ENCODE measurements around the gene BRIX1.

Gene BRIX1

GRCh38 chr5:34941936-34942335 is 26.4 kb downstream of the BRIX1 start:
- DNase-seq (ENCODE audit: extremely low spot score): no peak
- ChIA-PET CTCF (interaction anchor here (0.6 kb wide), 1 partner anchor 1419 kb away, joined by 5 read pairs; no protein-coding TSS in a partner anchor), POLR2A (no interaction called here)
- no peak for TF ChIP-seq NFRKB (IDR thresholded peaks at IDR 0.05)
- no peak for TF ChIP-seq L3MBTL2 (conservative IDR thresholded peaks at IDR 0.05)
- no peak for TF ChIP-seq LEF1 (IDR thresholded peaks at IDR 0.05; ENCODE audit: borderline replicate concordance)
- TF ChIP-seq FOXA1 (IDR thresholded peaks at IDR 0.05): no peak
- no peak for TF ChIP-seq CTBP1 (IDR thresholded peaks at IDR 0.05; ENCODE audit: borderline replicate concordance)
- no peak for TF ChIP-seq ZNF384 (IDR thresholded peaks at IDR 0.05)
- TF ChIP-seq TARDBP (IDR thresholded peaks at IDR 0.05): no peak
- no peak for TF ChIP-seq PKNOX1 (IDR thresholded peaks at IDR 0.05)
- no peak for TF ChIP-seq ELF4 (IDR thresholded peaks at IDR 0.05)

GRCh38 chr5:34944044-34944443 is 28.5 kb downstream of the BRIX1 start:
- ChIA-PET POLR2A (no interaction called here), CTCF (interaction anchor here (0.9 to 1.1 kb wide), 2 partner anchors 15 to 21 kb away, joined by 3 read pairs; no protein-coding TSS in a partner anchor)
- TF ChIP-seq HDGF (IDR thresholded peaks at IDR 0.05; ENCODE audit: borderline replicate concordance): no peak
- TF ChIP-seq FOXM1 (IDR thresholded peaks at IDR 0.05; ENCODE audit: borderline replicate concordance): no peak
- TF ChIP-seq BHLHE40 (IDR thresholded peaks at IDR 0.05; ENCODE audit: borderline replicate concordance): no peak
- no peak for TF ChIP-seq TARDBP (IDR thresholded peaks at IDR 0.05)
- no peak for TF ChIP-seq PKNOX1 (IDR thresholded peaks at IDR 0.05)
- TF ChIP-seq FOXK2 (IDR thresholded peaks at IDR 0.05): no peak
- no peak for DNase-seq (ENCODE audit: extremely low spot score)

- CTCF ChIA-PET: interaction anchor here (0.9 to 1.1 kb wide), 2 partner anchors 14 to 21 kb away, joined by 3 read pairs; no protein-coding TSS in a partner anchor
- POLR2A ChIA-PET: interaction anchor here (0.9 kb wide), 1 partner anchor 15 kb away, joined by 3 read pairs; the partner anchor contains the start of gene DNAJC21
These were observed 29.0 kb downstream of the BRIX1 start for GRCh38 chr5:34944460-34945047.

GRCh38 chr5:34957321-34957720 is 41.8 kb downstream of the BRIX1 start:
- DNase-seq (ENCODE audit: extremely low spot score): no peak
- no peak for TF ChIP-seq TARDBP (IDR thresholded peaks at IDR 0.05)
- no peak for TF ChIP-seq SP1 (IDR thresholded peaks at IDR 0.05)
- no peak for TF ChIP-seq FOXM1 (IDR thresholded peaks at IDR 0.05; ENCODE audit: borderline replicate concordance)
- no peak for TF ChIP-seq SUZ12 (IDR thresholded peaks at IDR 0.05)
- TF ChIP-seq PKNOX1 (IDR thresholded peaks at IDR 0.05): no peak
- TF ChIP-seq FOXK2 (IDR thresholded peaks at IDR 0.05): no peak
- no peak for TF ChIP-seq NFRKB (IDR thresholded peaks at IDR 0.05)
- TF ChIP-seq FOXA1 (IDR thresholded peaks at IDR 0.05): no peak
- TF ChIP-seq CTBP1 (IDR thresholded peaks at IDR 0.05; ENCODE audit: borderline replicate concordance): no peak
- no peak for TF ChIP-seq BHLHE40 (IDR thresholded peaks at IDR 0.05; ENCODE audit: borderline replicate concordance)
- TF ChIP-seq ELF4 (IDR thresholded peaks at IDR 0.05): no peak
- TF ChIP-seq LEF1 (IDR thresholded peaks at IDR 0.05; ENCODE audit: borderline replicate concordance): no peak
- ChIA-PET CTCF (interaction anchor here (0.8 kb wide), 2 partner anchors 8 to 19 kb away, joined by 3 read pairs; no protein-coding TSS in a partner anchor), POLR2A (no interaction called here)

More at GRCh38 chr5:34944460-34945047, 29.0 kb downstream of the BRIX1 start:
- TF ChIP-seq FOXA1 (IDR thresholded peaks at IDR 0.05) (no peak), SP1 (IDR thresholded peaks at IDR 0.05) (no peak), BHLHE40 (IDR thresholded peaks at IDR 0.05; ENCODE audit: borderline replicate concordance) (no peak), FOXM1 (IDR thresholded peaks at IDR 0.05; ENCODE audit: borderline replicate concordance) (no peak), NFRKB (IDR thresholded peaks at IDR 0.05) (no peak), ARNT (IDR thresholded peaks at IDR 0.05) (no peak), ZNF384 (IDR thresholded peaks at IDR 0.05) (no peak), ELF4 (IDR thresholded peaks at IDR 0.05) (no peak), L3MBTL2 (conservative IDR thresholded peaks at IDR 0.05) (no peak), LEF1 (IDR thresholded peaks at IDR 0.05; ENCODE audit: borderline replicate concordance) (no peak), TARDBP (IDR thresholded peaks at IDR 0.05) (no peak), CTBP1 (IDR thresholded peaks at IDR 0.05; ENCODE audit: borderline replicate concordance) (no peak)
- DNase-seq (ENCODE audit: extremely low spot score): no peak

- POLR2A ChIA-PET: interaction anchor here (0.8 kb wide), 1 partner anchor 43 kb away, joined by 4 read pairs; the partner anchor contains the start of genes BRIX1 and RAD1
- CTCF ChIA-PET: interaction anchor here (0.6 to 1.0 kb wide), 6 partner anchors 7 to 961 kb away, joined by 3 to 6 read pairs (median 3); no protein-coding TSS in a partner anchor
- DNase-seq (ENCODE audit: extremely low spot score): peak; percentile 48
- no peak for TF ChIP-seq LEF1 (IDR thresholded peaks at IDR 0.05; ENCODE audit: borderline replicate concordance)
- TF ChIP-seq L3MBTL2 (conservative IDR thresholded peaks at IDR 0.05): no peak
- no peak for TF ChIP-seq ZNF384 (IDR thresholded peaks at IDR 0.05)
- TF ChIP-seq FOXA1 (IDR thresholded peaks at IDR 0.05): no peak
- TF ChIP-seq ELF4 (IDR thresholded peaks at IDR 0.05): no peak
- no peak for TF ChIP-seq FOXM1 (IDR thresholded peaks at IDR 0.05; ENCODE audit: borderline replicate concordance)
- no peak for TF ChIP-seq ARNT (IDR thresholded peaks at IDR 0.05)
- TF ChIP-seq HDGF (IDR thresholded peaks at IDR 0.05; ENCODE audit: borderline replicate concordance): no peak
- TF ChIP-seq NFRKB (IDR thresholded peaks at IDR 0.05): no peak
- TF ChIP-seq SUZ12 (IDR thresholded peaks at IDR 0.05): no peak
- TF ChIP-seq PKNOX1 (IDR thresholded peaks at IDR 0.05): no peak
- no peak for TF ChIP-seq BHLHE40 (IDR thresholded peaks at IDR 0.05; ENCODE audit: borderline replicate concordance)
- TF ChIP-seq TARDBP (IDR thresholded peaks at IDR 0.05): no peak
These were observed 42.6 kb downstream of the BRIX1 start for GRCh38 chr5:34957857-34958690.

All from HEK293T (cell line).